GM18520 (cell line): ENCODE measurements around the gene CALCR.
"Not testable (repeated sequence)": the region's sequence is repeated elsewhere in the genome, so short reads cannot be mapped to it uniquely, and the experiment has no call there.

Experiments used
- ATAC-seq: cut with Tn5 transposase; IDR thresholded peaks from one replicate; pipeline ENCODE4 v1.9.1; 2021; ENCODE audit not compliant: unreplicated experiment

The CALCR gene

GRCh38 chr7:93574646-93575554 is at the start of gene CALCR:
CALCR (minus strand) TSS chr7:93574724; CDS start chr7:93486981, 87,743 bp downstream.
- no peak for ATAC-seq

GRCh38 chr7:93623816-93624215 is 49.3 kb upstream of the CALCR start:
- ATAC-seq: no peak

- peak; percentile 49 for ATAC-seq
These were observed 47.8 kb upstream of the CALCR start for GRCh38 chr7:93622036-93623033.

GRCh38 chr7:93620864-93621263 is 46.3 kb upstream of the CALCR start:
- no peak for ATAC-seq

- ATAC-seq: no peak
These were observed 45.5 kb upstream of the CALCR start for GRCh38 chr7:93620057-93620456.

GRCh38 chr7:93601363-93601762 is 26.8 kb upstream of the CALCR start:
- ATAC-seq: no peak

GRCh38 chr7:93594250-93594649 is 19.7 kb upstream of the CALCR start:
- no peak for ATAC-seq

GRCh38 chr7:93592588-93593266 is 18.2 kb upstream of the CALCR start:
- no peak for ATAC-seq

GRCh38 chr7:93591224-93592050 is 16.9 kb upstream of the CALCR start:
- ATAC-seq: not testable (repeated sequence)

- not testable (repeated sequence) for ATAC-seq
These were observed 11.9 kb upstream of the CALCR start for GRCh38 chr7:93586479-93586865.

- ATAC-seq: not testable (repeated sequence)
These were observed 11.4 kb upstream of the CALCR start for GRCh38 chr7:93585694-93586478.

- no peak for ATAC-seq
These were observed 4.9 kb upstream of the CALCR start for GRCh38 chr7:93579431-93579830.

- no peak for ATAC-seq
These were observed 4.2 kb upstream of the CALCR start for GRCh38 chr7:93578762-93579161.

- no peak for ATAC-seq
These were observed 1.3 kb upstream of the CALCR start for GRCh38 chr7:93575555-93576399.

GRCh38 chr7:93574269-93574645 is 267 bp downstream of the CALCR start:
- no peak for ATAC-seq

GRCh38 chr7:93569189-93569588 is 5.3 kb downstream of the CALCR start:
- no peak for ATAC-seq

- ATAC-seq: no peak
These were observed 7.6 kb downstream of the CALCR start for GRCh38 chr7:93566876-93567275.

- no peak for ATAC-seq
These were observed 10.9 kb downstream of the CALCR start for GRCh38 chr7:93563584-93563983.
